ENCODE data around the gene ARHGDIG. TPM values are rescaled to one million over a fixed set of nuclear protein-coding genes. Genes with fewer than 3 reads are reported as not detected.
A peak's percentile ranks its signal among the peaks of the same experiment; 100 is the strongest.
"Not testable (repeated sequence)": the region's sequence is repeated elsewhere in the genome, so short reads cannot be mapped to it uniquely, and the experiment has no call there.

ARHGDIG gene
- total RNA-seq, result not detected

DNA sequence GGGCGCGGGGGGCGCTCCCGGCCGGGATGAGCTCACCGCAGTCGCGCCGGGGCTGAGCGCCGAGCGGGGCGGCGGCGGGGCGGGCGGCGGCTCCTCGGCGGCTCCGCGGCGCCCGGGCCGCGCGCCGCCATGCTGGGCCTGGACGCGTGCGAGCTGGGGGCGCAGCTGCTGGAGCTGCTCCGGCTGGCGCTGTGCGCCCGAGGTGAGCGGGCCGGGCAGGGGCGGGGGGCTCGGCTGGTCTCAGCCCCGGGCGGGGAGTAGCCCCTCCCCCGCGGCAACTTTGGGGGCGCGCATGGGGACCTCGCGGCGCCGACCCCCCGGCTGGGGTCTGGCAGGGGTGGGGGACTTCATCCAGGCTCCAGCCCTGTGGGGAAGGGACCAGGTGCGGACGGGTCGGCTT is at the start of gene ARHGDIG:
Gene ARHGDIG (plus strand): TSS at position 40 of the 400 bp plus-strand sequence. CDS start 90 bp downstream, at position 130.
- ATAC-seq, result no peak

DNA sequence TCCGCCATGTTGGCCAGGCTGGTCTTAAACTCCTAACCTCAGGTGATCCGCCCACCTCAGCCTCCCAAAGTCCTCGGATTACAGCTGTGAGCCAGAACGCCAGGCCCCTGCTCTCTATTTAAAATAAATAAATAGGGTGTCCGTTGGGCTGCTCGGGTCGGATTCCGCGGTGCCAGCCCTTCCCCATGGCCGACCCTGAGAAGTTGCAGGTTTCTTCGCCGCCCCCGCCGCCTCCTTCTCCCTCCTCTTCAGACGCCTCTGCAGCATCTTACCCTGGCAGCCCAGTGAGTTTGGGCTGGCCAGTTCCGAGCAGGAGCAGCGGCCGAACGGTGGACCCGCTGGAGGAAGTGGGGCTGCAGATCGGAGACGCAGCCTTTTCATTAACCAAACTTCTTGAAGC is 49.4 kb upstream of the ARHGDIG start:
- ATAC-seq, result no peak

DNA sequence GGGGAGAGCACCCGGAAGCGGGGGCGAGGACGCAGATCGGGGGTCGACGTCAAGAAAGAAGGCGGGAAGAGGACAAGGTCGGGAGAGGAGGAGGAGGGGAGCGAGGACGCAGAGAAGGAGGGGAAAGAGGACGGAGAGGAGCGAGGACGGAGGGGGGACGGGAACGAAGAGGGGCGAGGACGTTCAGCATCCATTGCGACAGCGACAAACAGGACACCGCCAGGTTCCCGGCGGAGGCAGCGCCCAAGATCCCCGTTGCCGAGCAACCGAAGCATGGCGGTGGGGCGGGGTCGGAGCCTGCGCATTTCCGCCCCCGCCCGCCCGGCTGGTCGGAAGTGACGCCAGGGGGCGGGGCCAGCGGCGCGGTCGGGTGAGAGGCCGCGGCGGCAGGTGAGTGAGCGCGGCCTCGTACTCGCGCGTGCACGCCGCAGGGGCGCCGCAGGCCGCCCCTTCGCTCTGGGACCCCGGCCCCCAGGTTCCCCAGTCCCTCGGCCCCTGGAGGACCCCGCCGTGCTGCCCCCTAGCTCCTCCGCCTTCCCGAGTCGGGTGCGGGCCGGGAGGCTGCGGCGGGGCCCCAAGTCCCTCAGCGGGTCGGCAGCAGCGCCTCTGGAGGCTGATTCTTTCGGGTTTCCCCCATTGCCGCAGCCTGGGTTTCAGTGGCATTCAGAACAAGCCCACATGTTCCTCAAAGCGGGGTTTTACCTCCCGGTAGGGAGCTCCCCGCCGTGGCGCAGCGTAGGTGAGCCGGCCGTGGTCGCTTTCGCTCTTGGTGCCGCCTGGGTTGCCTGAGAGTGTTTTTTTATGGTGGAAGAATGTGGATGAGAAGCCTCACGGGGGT is 45.7 kb upstream of the ARHGDIG start, which contains the start of gene FAM234A:
Gene FAM234A (plus strand): TSS at position 354 of the 838 bp plus-strand sequence. CDS start 19,593 bp downstream, outside the sequence.
- ATAC-seq, result peak; percentile 98

DNA sequence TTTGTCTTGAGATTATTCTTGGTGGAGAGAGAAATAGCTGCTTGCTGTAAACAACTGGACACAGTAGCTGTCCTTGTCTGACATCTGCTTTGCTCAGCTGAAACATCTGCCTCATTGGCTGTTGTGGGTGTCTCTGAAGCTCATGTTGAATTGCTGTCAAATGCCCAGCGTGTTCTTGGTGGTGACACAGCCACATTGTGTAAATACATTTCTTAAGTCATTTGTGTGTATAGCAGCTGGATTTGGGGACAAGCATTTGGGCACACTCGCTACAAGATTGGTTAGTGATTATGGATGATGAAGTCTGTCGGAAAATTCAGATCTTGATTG is 40.5 kb upstream of the ARHGDIG start:
- no peak for ATAC-seq

DNA sequence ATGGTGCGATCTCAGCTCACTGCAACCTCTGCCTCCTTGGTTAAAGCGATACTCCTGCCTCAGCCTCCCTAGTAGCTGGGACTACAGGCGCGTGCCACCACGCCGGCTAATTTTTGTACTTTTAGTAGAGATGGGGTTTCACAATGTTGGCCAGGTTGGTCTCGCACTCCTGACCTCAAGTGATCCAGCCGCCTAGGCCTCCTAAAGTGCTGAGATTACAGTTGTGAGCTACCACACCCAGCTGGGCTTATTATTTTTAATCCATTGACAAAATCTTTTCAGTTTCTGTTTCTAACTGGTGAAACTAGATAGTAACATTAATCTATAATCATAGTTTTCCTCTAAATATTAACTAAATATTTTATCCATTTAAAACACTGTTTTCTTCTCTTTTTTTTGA is 39.8 kb upstream of the ARHGDIG start:
- ATAC-seq, result no peak

DNA sequence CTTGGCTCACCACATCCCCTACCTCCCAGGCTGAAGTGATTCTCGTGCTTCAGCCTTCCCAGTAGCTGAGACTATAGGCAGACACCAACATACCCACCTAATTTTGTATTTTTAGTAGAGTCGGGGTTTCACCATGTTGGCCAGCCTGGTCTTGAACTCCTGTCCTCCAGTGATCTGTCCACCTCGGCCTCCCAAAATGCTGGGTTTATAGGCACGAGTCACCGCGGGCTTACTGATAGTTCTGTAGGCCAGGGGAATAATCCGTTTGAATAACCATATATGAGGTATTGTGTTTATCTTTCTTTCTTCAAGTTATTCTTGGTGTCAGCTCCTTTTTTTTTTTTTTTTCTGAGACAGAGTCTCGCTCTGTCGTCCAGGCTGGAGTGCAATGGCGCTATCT is 38.1 kb upstream of the ARHGDIG start:
- ATAC-seq, result no peak

DNA sequence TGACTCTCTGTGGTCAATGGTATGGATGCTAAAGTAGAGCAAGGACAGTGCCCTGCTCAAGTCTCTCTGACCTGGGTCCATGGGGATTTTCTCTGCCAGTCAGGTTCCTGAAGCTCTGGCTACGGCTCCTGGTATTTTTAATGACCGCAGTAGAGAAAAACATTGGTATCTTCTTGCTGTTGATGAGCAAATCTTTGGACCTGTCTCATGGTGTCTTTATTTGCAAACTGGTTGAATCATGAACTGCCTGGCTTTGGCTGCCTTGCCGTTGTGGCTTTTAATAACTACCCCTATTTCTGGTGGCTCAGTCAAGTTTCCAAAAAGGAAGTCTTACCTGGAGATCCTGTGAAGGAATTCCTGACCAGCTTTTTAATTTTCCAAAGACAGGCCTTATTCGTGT is 37.0 kb upstream of the ARHGDIG start:
- ATAC-seq, result no peak

DNA sequence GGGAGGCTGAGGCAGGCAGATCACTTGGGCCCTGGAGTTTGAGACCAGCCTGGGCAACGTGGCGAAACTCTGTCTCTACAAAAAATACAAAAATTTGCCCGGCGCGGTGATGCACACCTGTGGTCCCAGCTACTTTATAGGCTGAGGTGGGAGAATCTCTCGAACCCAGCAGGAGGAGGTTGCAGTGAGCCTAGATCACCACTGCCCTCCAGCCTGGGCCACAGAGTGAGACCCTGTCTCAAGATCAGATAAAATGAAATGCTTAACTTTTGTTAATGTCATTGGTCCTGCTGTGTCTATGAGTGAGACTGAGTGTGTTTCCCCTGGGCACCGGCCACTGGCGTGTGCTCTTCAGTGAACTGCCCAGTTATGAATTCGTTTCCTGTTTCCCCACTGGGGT is 35.3 kb upstream of the ARHGDIG start:
- ATAC-seq, result no peak

DNA sequence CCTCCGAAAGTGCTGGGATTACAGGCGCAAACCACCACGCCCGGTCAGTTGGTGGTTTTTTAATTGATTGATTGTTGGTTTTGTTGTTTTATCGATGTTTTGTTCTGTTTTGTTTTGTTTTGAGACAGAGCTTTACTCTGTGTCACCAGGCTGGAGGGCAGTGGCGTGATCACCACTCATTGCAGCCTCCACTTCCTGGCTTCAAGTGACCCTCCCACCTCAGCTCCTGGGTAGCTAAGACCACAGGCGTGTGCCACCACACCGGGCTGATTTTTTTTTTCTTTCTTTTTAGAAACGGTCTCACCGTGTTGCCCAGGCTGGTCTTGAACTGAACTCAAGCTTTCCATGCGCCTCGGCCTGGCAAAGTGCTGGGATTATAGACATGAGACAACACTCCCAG is 33.4 kb upstream of the ARHGDIG start:
- no peak for ATAC-seq

DNA sequence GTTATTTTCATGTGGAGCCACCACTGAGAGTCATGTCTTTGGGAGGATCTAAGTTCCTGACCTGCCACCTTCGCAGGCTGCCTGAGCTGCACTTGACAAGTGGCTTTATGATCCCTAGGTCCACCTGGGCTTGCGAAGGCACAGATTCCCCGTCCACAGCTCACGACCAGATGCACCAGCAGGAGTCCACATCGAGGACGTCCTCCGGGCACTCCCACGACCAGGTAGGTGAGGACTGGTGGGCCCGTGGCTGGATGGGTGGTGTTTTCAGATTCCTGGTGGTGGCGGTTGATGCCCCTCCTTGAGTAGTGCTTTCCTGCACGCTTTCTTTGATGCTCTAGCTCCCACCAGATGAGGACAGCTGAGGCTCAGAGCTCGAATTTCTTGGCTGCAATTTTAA is 31.0 kb upstream of the ARHGDIG start:
- no peak for ATAC-seq

DNA sequence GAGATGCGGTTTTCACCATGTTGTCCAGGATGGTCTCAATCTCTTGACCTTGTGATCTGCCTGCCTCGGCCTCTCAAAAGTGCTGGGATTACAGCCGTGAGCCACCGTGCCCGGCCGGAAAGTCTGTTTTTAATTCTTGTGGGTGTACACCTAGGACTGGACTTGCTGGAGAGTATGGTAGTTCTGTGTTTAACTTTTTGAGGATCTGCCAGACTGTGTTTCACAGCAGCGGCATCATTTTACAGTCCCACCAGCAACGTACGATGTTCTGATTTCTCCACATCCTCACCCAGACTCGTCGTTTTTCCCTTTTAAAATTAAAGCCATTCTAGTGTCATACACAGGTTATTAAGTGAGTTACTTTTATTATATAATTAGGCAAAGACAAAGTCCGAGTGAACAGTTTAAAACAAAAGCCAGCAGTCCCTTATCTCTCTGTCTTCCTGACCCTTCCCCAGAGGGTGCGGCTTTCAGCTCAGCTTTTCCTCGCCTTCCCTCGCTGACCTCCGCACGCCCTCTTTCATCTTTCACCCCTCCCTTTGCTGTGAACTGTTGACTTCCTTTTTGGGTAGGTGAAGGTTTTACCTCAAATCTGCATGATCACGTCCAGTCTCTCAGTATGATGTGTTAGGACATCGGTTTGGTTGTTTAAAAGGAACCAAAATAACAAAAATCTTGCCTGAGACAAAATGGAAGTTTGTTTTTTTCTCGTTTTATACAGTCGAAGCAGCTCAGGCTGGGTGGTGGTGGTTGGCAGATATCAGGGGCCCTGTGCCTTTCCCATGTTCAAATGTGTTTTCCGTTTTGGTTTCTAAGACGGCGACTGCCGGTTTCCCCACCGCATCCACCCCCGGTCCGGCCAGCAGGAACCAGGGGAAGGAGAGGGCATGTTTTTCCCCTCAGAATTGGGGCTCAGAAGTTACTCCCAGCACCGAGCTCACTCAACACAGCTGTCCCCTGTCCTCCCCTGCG is 27.7 kb upstream of the ARHGDIG start:
- ATAC-seq, result no peak

DNA sequence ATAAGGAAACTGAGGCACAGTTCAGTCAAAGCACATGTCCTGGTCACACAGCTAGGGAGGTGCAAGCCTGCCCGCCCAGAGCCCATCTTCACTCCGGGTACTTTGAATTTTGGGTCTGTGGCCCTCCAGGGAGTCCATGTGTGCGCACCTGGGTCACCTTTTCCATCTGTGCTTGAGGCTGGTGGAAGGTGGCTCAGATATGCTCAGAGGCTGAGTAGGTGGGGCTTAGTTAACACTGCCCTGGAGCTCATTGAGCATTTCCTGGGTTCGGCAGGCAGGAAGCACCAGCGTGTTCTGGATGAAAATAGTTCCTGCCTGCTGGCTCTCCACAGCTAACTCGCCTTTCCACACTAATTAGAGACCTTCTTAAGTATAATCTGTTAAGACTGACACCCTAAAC is 26.6 kb upstream of the ARHGDIG start:
- ATAC-seq, result no peak

DNA sequence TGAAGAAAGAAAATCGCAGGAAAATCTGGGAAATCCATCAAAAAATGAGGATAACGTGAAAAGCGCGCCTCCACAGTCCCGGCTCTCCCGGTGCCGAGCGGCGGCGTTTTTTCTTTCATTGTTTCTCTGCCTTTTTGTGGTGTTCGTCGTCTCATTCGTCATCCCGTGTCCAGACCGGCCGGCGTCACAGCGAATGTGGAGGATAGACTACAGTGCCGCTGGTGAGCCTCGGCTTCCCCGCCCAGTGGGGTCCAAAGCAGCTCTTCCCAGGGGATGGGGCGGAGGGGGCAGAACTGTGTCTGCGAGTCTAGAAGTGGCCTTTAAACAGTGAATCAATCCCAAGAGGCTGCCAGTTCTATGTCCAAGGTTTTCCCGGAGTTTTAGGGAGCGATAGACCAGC is 25.9 kb upstream of the ARHGDIG start:
- ATAC-seq, result no peak

DNA sequence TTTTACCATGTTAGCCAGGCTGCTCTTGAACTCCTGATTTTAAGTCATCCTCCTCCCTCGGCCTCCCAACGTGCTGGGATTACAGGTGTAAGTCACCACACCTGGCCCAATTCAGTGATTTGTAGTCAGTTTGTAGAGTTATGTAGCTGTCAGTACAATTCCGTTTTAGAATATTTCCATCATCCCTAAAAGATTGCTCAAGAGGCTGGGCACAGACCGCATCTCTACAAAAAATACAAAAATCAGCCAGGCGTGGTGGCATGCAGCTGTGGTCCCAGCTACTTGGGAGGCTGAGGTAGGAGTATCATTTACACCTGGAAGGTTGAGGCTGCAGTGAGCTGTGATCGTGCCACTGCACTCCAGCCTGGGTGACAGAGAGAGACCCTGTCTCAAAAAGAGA is 25.2 kb upstream of the ARHGDIG start:
- no peak for ATAC-seq

DNA sequence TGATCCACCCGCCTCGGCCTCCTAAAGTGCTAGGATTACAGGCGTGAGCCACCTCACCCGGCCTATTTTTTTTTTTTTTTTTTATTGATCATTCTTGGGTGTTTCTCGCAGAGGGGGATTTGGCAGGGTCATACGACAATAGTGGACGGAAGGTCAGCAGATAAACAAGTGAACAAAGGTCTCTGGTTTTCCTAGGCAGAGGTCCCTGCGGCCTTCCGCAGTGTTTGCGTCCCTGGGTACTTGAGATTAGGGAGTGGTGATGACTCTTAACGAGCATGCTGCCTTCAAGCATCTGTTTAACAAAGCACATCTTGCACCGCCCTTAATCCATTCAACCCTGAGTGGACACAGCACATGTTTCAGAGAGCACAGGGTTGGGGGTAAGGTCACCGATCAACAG is 22.3 kb upstream of the ARHGDIG start:
- not testable (repeated sequence) for ATAC-seq

DNA sequence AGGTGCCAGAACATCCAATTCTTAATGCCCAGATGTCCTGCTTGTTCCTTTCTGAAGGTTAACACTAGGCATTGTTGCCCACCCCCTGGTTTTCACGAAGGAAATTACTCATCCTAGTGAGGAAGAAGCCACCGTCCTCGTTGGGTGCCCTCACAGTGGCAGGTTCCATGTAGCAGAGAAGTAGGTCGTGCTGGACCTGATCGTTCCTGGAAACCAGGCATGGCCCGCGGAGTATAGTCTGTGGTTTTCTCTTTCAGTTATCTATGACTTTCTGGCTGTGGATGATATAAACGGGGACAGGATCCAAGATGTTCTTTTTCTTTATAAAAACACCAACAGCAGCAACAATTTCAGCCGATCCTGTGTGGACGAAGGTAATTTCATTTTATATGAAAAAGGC is 21.2 kb upstream of the ARHGDIG start:
- no peak for ATAC-seq

DNA sequence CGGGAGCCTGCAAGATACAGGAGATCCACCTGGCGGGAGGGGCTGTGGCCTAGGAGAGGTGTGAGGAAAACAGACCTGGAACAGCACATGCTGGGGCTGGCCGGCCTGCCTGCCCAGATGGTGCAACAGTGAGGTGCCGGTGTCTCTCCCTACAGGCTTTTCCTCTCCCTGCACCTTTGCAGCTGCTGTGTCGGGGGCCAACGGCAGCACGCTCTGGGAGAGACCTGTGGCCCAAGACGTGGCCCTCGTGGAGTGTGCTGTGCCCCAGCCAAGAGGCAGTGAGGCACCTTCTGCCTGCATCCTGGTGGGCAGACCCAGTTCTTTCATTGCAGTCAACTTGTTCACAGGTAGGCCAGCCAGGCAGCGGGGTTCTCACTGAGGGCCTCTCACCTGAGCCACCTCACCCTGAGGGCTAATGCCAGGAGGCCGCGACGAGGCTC is 20.6 kb upstream of the ARHGDIG start:
- ATAC-seq, result no peak

DNA sequence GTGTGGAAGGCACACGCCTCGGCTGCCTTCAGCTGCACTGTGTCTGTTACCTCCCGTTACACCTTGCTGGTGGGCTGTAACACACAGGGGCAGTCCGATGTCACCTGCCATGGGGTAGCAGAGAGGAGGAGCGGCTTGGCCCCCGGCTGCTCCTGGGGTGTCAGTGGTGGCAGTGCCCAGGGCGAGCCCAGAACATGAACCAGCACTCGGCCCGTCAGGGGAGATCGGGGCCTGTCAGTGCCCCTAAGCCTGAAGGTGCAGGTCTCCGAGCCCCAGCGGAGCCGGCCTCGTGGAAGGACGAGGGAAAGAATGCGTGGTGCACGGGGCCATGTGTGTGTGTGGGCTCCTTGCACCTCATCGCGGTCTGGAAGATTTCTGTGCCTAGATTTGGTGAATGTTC is 20.1 kb upstream of the ARHGDIG start:
- ATAC-seq, result no peak

DNA sequence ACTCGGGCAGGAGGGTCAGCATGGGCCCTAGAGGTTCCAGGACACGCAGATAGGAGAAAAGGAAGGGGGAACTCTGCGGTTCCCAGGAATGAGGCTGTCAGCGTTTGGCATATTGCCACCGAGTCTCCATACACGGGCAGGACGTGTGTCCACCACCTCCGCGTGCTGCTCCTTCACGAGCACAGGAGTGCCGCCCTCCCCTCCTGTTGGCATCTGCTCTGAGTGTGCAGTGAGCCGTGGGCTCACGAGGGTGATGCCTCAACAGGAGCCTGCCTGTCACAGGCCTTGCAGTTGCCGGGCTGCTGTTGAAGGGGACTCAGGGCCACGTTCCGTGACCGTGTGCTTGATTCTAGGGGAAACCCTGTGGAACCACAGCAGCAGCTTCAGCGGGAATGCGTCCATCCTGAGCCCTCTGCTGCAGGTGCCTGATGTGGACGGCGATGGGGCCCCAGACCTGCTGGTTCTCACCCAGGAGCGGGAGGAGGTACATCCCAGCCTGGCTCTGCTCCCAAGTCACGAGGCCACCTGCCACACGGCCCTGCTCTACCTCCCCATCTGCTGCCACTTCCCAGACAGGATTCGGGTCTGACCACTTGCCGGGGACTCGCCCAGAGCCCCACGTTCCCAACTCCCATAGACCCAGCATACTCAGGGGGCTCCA is 19.2 kb upstream of the ARHGDIG start:
- ATAC-seq, result no peak

DNA sequence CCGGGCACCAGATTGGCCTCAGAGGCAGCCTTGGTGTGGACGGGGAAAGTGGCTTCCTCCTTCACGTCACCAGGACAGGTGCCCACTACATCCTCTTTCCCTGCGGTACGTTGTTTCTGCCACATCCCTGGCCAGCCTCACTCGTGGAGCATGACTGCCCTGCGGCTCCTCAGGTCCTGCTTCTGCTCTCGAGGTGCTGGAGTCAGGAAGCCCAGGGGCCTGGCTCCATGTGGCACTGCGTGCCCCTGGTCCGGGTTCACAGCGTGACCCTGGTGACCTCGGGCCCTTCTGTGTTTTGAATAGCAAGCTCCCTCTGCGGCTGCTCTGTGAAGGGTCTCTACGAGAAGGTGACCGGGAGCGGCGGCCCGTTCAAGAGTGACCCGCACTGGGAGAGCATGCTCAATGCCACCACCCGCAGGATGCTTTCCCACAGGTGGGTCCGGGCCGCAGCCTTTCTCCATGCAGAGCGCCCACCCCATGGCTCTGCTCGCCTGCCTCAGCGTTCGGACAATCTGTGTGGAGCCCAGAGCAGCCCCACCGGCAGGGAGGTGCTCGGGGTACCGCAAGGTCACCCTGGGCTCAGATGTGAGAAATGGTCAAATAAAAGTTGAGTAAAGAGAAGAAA is 18.2 kb upstream of the ARHGDIG start:
- ATAC-seq, result no peak

DNA sequence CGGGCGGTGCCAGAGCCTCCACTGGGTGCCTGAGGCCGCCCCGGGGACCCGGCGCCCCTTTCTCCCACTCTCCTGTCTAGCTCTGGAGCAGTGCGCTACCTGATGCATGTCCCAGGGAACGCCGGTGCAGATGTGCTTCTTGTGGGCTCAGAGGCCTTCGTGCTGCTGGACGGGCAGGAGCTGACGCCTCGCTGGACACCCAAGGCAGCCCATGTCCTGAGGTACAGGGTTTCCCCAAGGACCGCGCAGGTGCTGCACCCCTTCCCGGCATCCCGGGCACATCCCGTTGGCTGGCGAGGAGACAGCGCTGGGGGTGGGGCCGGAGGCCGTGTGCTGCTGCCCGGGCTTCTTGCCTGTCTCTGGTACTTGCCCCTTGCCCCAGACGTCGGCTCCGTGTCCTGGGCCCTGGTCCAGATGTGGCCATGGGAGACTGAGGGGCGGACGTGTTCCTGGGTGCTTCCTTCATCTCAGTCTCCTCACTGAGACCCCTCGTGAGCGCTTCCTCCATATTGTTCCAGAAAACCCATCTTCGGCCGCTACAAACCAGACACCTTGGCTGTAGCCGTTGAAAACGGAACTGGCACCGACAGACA is 17.1 kb upstream of the ARHGDIG start:
- no peak for ATAC-seq

DNA sequence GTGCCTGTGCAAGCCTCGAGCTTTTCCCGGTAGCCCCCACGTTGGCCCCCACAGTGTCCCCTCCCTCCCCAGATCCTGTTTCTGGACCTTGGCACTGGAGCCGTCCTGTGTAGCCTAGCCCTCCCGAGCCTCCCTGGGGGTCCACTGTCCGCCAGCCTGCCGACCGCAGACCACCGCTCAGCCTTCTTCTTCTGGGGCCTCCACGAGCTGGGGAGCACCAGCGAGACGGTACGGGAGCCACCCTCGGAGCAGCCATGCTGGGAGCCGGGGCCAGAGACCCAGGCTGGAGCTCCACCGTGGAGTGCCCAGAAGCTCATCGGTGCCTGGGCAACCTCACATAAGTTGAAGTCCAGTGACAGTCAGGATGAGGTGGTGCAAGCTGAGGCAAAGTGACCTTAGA is 16.4 kb upstream of the ARHGDIG start:
- ATAC-seq, result no peak

Measured in esophagus mucosa (tissue), 1 donor.